HL-60 (cell line): ENCODE results near the gene SORCS2.

Source experiments
- DNase-seq, 2 experiments: peaks; one replicate each; pipeline ENCODE4 v3.0.0-alpha.2; 2010 to 2020; ENCODE audit warnings: low read depth in 1 of 2, low spot score in 1 of 2
- H3K27ac ChIP-seq: fragments of 250-450 bp; sonication (Bioruptor Pico); replicated peaks from 2 replicates; pipeline ENCODE4 v1.5.1; 2020; ENCODE audit warnings: mild to moderate bottlenecking, moderate library complexity
- H3K27me3 ChIP-seq: fragments of 250-450 bp; sonication (Bioruptor Pico); 2 replicates; pipeline ENCODE4 v1.5.1; 2021; ENCODE audit warnings: mild to moderate bottlenecking, moderate library complexity; ENCODE audit not compliant: insufficient read depth, poor library complexity, severe bottlenecking
- H3K4me3 ChIP-seq: replicated peaks from 2 replicates; pipeline ENCODE4 v1.5.1; 2011; ENCODE audit warnings: mild to moderate bottlenecking, control low read depth, low read length; ENCODE audit not compliant: insufficient read depth
- GABPA ChIP-seq: IDR thresholded peaks from 2 replicates; pipeline ENCODE4 v1.6.1; 2012; ENCODE audit warnings: low read depth
- POLR2AphosphoS5 ChIP-seq: IDR thresholded peaks from 2 replicates; pipeline ENCODE4 v1.6.1; 2012; ENCODE audit warnings: low read depth
- SPI1 ChIP-seq: IDR thresholded peaks from 2 replicates; pipeline ENCODE4 v1.6.1; 2012; ENCODE audit warnings: low read depth, mild to moderate bottlenecking, borderline replicate concordance
- TF ChIP-seq, protein P1 (sequence below): IDR thresholded peaks from 2 replicates; pipeline ENCODE4 v1.6.1; 2012; ENCODE audit warnings: low read depth; ENCODE audit not compliant: insufficient replicate concordance
- TF ChIP-seq, protein P2 (sequence below): IDR thresholded peaks from one replicate; pipeline ENCODE4 v1.5.1; 2011; ENCODE audit warnings: low read length, control low read depth, inconsistent platforms; ENCODE audit not compliant: insufficient read depth

SORCS2 gene

DNA sequence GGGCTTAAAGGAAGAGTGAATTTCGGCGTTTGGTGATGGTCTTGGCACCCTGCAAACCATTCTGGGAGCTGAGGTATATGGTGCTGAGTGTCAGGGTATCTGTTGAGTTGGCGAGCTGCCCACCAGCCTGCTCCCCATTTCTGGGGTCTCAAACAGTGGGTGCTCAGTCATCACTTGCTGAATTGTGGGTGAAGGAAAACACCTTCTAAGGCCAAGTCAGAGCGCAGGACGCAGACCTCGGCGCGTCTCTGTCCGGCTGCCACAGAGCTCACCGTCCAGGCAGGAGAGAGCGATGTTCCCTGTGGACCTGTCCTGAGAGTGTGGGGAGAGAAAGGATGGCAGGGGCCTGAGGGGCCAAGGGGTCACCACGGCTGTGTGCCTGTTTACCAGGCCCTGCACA is 111.2 kb downstream of the SORCS2 start:
- no peak overlapping the region for H3K4me3 ChIP-seq
- no peak overlapping the region for H3K27ac ChIP-seq
- TF ChIP-seq SPI1 (no peak), POLR2AphosphoS5 (no peak), GABPA (no peak)
- TF ChIP-seq, protein P1, sequence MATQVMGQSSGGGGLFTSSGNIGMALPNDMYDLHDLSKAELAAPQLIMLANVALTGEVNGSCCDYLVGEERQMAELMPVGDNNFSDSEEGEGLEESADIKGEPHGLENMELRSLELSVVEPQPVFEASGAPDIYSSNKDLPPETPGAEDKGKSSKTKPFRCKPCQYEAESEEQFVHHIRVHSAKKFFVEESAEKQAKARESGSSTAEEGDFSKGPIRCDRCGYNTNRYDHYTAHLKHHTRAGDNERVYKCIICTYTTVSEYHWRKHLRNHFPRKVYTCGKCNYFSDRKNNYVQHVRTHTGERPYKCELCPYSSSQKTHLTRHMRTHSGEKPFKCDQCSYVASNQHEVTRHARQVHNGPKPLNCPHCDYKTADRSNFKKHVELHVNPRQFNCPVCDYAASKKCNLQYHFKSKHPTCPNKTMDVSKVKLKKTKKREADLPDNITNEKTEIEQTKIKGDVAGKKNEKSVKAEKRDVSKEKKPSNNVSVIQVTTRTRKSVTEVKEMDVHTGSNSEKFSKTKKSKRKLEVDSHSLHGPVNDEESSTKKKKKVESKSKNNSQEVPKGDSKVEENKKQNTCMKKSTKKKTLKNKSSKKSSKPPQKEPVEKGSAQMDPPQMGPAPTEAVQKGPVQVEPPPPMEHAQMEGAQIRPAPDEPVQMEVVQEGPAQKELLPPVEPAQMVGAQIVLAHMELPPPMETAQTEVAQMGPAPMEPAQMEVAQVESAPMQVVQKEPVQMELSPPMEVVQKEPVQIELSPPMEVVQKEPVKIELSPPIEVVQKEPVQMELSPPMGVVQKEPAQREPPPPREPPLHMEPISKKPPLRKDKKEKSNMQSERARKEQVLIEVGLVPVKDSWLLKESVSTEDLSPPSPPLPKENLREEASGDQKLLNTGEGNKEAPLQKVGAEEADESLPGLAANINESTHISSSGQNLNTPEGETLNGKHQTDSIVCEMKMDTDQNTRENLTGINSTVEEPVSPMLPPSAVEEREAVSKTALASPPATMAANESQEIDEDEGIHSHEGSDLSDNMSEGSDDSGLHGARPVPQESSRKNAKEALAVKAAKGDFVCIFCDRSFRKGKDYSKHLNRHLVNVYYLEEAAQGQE, result no peak
- TF ChIP-seq, protein P2, sequence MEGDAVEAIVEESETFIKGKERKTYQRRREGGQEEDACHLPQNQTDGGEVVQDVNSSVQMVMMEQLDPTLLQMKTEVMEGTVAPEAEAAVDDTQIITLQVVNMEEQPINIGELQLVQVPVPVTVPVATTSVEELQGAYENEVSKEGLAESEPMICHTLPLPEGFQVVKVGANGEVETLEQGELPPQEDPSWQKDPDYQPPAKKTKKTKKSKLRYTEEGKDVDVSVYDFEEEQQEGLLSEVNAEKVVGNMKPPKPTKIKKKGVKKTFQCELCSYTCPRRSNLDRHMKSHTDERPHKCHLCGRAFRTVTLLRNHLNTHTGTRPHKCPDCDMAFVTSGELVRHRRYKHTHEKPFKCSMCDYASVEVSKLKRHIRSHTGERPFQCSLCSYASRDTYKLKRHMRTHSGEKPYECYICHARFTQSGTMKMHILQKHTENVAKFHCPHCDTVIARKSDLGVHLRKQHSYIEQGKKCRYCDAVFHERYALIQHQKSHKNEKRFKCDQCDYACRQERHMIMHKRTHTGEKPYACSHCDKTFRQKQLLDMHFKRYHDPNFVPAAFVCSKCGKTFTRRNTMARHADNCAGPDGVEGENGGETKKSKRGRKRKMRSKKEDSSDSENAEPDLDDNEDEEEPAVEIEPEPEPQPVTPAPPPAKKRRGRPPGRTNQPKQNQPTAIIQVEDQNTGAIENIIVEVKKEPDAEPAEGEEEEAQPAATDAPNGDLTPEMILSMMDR, result no peak
- no peak for DNase-seq
- peaks cover 2% of the 10 kb centered on the region for H3K27me3 ChIP-seq

DNA sequence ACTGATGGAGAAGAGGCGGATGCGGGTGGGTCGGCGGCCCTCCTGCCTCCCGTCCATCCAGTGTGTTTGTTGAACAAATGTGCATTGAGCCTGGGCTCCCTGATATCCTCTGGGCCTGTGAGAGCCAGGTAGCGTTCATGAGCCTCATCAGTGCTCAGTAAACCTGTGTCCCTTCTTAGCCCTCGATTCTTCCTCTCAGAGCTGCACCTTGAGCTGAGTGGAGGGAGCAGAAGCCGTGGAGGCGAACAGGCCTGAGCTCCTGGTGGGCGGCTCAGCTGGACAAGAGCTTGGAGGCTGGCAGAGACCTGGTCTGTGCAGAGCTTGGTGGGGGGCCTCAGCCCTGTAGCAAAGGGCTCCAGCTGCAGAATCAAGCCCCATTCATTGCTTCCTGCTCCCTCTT is 112.1 kb downstream of the SORCS2 start:
- H3K27me3 ChIP-seq, result peaks cover 2% of the 10 kb centered on the region
- TF ChIP-seq GABPA (no peak), SPI1 (no peak), POLR2AphosphoS5 (no peak)
- TF ChIP-seq, protein P2, result no peak
- TF ChIP-seq, protein P1, result no peak
- H3K27ac ChIP-seq, result no peak overlapping the region
- H3K4me3 ChIP-seq, result no peak overlapping the region
- DNase-seq, result no peak

DNA sequence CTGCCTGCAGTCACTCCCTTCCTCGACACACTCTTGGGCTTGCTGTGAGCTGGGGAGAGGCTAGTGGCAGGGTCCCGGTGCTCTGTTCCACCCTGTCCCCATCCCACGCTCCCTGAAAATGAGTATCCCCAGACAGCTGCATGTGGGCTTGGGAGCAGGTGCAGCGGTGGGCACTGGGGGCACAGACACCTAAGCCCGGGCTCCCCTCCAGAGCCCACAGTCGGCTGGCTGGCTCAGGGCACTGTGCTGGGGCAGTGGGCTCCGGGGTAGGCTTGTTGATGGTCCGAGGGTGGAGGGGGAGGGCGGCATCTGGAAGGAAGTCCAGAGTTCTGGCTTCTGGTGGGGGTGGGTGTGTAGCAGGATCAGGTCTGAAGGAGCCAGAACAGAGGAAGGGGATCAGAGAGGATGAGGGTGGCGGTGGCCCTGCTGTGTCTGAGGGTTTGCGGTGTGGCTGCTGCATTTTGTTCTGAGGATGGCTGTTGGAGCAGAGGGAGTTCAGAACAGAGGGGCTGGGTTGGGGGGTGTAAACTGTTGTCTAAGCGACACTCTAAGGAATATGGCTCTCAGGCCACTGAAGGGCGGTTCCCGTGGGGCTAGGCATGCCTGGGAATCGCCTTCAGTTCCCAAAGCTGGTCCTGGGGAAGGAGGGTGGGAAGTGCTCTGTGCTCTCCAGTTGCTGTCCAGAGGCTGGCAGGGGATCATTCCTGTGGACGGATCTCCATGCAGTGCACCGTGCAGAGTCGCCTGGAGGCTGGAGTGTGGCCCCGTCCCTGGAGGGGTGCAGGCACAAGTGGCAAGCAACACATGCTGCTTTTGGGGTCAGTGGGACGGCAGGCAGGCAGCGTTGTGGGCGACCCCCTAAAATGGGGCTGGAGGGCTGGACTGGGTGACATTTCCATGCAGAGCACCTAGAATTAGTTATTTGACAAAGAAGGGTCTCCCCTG is 114.0 kb downstream of the SORCS2 start:
- DNase-seq, result no peak
- H3K27me3 ChIP-seq, result peaks cover 2% of the 10 kb centered on the region
- H3K27ac ChIP-seq, result no peak overlapping the region
- TF ChIP-seq GABPA, result no peak
- TF ChIP-seq, protein P2, result no peak
- no peak overlapping the region for H3K4me3 ChIP-seq
